ENCODE measurements around the gene S100A7A.

Gene S100A7A

DNA sequence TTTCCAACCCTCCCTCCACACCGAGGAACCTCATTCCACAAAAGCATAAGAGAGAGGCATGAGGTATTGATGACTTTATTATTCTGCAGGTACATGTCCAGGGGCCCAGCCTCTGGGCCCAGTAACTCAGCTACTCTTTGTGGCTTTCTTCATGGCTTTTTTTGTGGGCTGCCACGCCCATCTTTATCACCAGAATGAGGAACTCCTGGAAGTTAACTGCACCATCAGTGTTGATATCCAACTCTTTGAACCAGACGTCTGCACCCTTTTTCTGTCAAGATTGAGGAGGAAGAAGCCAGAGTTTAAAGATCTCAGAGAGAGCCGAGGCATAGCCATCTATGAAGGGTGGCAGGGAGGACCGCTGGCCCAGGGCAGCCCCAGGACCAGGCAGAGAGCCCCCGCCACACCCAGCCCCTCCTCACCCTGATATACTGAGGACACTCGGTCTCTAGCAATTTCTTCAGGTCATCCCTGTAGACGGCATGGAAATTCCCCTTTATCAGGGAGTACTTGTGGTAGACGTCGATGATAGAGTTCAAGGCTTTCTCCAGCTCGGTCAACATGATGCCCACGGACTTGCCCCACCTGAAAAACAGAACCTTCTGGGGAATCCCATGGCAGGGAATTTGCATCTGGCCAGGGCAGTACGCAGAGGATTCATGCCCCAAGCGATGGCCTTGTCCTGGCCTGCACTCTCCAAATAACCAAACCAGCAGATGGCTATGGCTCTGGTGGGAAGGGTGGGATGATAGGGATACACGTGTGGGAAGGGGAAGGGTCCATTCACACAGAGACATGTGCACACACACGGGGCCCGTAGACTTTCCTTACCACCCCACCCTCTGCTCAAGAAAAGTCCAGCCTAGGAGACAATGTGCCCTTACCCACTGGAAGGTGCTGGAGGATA lies 26.1 kb upstream of the S100A7A start:
- intact Hi-C loops (cut with DNase I; ENCODE audit: low total_unique reads), result no loop called here
- H3K36me3 ChIP-seq, result no peaks in the 10 kb centered on the region
- H3K27ac ChIP-seq, result no peak overlapping the region
- H3K9me3 ChIP-seq, result no peaks in the 10 kb centered on the region
- H3K27me3 ChIP-seq, result peaks cover 0 to 8% of the 10 kb centered on the region in 2 donors
- peak in 1 of 2 donors; percentile 24 for DNase-seq
- H3K4me1 ChIP-seq, result no peaks in the 10 kb centered on the region
- H3K4me3 ChIP-seq, result no peak overlapping the region
- TF ChIP-seq, protein P1, sequence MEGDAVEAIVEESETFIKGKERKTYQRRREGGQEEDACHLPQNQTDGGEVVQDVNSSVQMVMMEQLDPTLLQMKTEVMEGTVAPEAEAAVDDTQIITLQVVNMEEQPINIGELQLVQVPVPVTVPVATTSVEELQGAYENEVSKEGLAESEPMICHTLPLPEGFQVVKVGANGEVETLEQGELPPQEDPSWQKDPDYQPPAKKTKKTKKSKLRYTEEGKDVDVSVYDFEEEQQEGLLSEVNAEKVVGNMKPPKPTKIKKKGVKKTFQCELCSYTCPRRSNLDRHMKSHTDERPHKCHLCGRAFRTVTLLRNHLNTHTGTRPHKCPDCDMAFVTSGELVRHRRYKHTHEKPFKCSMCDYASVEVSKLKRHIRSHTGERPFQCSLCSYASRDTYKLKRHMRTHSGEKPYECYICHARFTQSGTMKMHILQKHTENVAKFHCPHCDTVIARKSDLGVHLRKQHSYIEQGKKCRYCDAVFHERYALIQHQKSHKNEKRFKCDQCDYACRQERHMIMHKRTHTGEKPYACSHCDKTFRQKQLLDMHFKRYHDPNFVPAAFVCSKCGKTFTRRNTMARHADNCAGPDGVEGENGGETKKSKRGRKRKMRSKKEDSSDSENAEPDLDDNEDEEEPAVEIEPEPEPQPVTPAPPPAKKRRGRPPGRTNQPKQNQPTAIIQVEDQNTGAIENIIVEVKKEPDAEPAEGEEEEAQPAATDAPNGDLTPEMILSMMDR (IDR thresholded peaks at IDR 0.05), result no peak

- Histone ChIP-seq H3K36me3 (no peaks in the 10 kb centered on the region), H3K27ac (no peak within 1 kb of the TSS), H3K27me3 (peaks cover 0 to 9% of the 10 kb centered on the region in 2 donors), H3K9me3 (no peaks in the 10 kb centered on the region), H3K4me1 (no peaks in the 10 kb centered on the region), H3K4me3 (no peak within 1 kb of the TSS)
- DNase-seq, result peak; percentile 61 to 70
- TF ChIP-seq, protein P1 (IDR thresholded peaks at IDR 0.05), result no peak
- intact Hi-C loops (cut with DNase I; ENCODE audit: low total_unique reads), result no loop called here
Observed at GRCh38 chr1:153390938-153391710, 25.2 kb upstream of the S100A7A start, which contains the start of gene S100A8. Gene S100A8 (minus strand): TSS chr1:153391073. CDS start chr1:153390535, 538 bp downstream.

DNA sequence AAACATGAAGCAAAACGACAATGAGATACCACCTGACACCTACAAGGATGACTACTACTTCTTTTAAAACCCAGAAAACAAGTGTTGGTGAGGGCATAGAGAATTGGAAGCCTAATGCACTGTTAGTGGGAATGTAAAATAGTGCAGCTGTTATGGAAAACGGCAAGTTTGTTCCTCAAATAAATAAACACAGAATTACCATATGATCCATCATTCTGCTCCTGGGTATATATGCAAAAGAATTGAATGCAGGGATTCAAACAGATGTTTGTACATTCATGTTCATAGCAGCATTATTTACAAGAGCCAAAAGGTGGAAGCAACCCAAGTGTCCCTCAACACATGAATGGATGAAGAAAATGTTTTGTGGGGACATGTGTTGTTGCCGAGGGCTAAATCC lies 24.1 kb upstream of the S100A7A start:
- Histone ChIP-seq H3K4me1 (no peaks in the 10 kb centered on the region), H3K36me3 (no peaks in the 10 kb centered on the region), H3K9me3 (no peaks in the 10 kb centered on the region), H3K27ac (no peak overlapping the region), H3K27me3 (peaks cover 0 to 14% of the 10 kb centered on the region in 2 donors), H3K4me3 (no peak overlapping the region)
- DNase-seq, result no peak
- intact Hi-C loops (cut with DNase I; ENCODE audit: low total_unique reads), result no loop called here
- TF ChIP-seq, protein P1 (IDR thresholded peaks at IDR 0.05), result no peak

DNA sequence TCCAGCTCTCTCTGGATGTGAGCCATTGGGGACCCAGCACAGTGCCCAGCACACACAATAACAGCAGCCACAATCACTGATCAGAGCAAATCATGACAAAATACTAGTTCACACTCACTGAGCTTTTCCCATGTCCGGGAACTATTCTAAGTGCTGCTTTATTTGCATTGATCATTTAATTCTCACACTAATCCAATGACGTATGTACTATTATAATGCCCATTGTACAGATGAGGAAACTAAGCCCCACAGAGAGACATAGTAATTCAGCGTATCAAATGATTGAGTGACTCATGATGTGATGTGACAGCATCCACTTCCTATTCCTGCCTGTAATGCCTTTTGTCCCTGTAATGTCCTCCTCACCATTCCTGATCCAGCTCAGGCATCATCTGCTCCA lies 23.5 kb upstream of the S100A7A start:
- Histone ChIP-seq H3K4me3 (no peak overlapping the region), H3K27me3 (peaks cover 0 to 19% of the 10 kb centered on the region in 2 donors), H3K4me1 (no peaks in the 10 kb centered on the region), H3K9me3 (no peaks in the 10 kb centered on the region), H3K27ac (no peak overlapping the region), H3K36me3 (no peaks in the 10 kb centered on the region)
- TF ChIP-seq, protein P1 (IDR thresholded peaks at IDR 0.05), result no peak
- DNase-seq, result no peak
- intact Hi-C loops (cut with DNase I; ENCODE audit: low total_unique reads), result no loop called here

DNA sequence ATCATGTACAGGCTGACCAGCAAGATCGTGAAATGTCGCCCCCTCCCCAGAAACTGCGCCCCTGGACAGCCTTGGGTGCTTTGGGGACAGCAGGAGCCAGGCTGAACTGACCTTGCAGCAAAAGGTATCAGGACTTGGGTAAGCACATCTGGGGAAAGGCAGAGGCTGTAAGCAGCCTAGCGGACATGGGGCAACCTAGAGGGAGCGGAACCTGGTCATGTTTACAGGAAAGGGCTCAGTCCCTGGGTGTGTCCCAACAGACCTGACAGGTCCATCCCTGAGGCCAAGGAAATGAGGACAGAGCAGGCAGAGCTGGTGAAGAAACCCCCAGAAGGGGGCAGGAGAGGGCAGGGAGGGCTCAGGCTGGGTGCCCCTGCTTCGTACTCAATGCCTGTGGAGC lies 22.4 kb upstream of the S100A7A start:
- Histone ChIP-seq H3K9me3 (no peaks in the 10 kb centered on the region), H3K27ac (no peak overlapping the region), H3K4me1 (no peaks in the 10 kb centered on the region), H3K4me3 (no peak overlapping the region), H3K27me3 (peaks cover 0 to 22% of the 10 kb centered on the region in 2 donors), H3K36me3 (no peaks in the 10 kb centered on the region)
- TF ChIP-seq, protein P1 (IDR thresholded peaks at IDR 0.05), result no peak
- peak in 1 of 2 donors; percentile 46 for DNase-seq
- intact Hi-C loops (cut with DNase I; ENCODE audit: low total_unique reads), result no loop called here
